ENCODE results near the gene ATXN1. TPM values are rescaled to one million over a fixed set of nuclear protein-coding genes. Genes with fewer than 3 reads are reported as not detected.
A peak's percentile ranks its signal among the peaks of the same experiment; 100 is the strongest.
"Not testable (repeated sequence)": the region's sequence is repeated elsewhere in the genome, so short reads cannot be mapped to it uniquely, and the experiment has no call there.

The ATXN1 gene
- total and polyA plus RNA-seq, 7 donors = 1.3 to 50.9 (median 21.6) TPM

GRCh38 chr6:16712255-16712930, 48.9 kb downstream of the ATXN1 start:
- ATAC-seq = no peak
- no peak for DNase-seq
- TF ChIP-seq CTCF (IDR thresholded peaks at IDR 0.05) = no peak
- Histone ChIP-seq H3K9me3 (no peaks in the 10 kb centered on the region), H3K27ac (peak overlapping the region; percentile 74), H3K27me3 (ENCODE audit: insufficient read depth in 3 of 3, low read length in 2 of 3) (no peaks in the 10 kb centered on the region), H3K4me1 (peaks cover 25% of the 10 kb centered on the region), H3K4me3 (peak overlapping the region; percentile 4), H3K36me3 (ENCODE audit: insufficient read depth in 1 of 2, low read depth in 1 of 2) (no peaks in the 10 kb centered on the region)
- intact Hi-C loops (cut with DNase I) = no loop called here
- WGBS, 3 donors = 51 to 63% (median 56%) methylated on average over 12 of the region's 12 CpGs

DNA sequence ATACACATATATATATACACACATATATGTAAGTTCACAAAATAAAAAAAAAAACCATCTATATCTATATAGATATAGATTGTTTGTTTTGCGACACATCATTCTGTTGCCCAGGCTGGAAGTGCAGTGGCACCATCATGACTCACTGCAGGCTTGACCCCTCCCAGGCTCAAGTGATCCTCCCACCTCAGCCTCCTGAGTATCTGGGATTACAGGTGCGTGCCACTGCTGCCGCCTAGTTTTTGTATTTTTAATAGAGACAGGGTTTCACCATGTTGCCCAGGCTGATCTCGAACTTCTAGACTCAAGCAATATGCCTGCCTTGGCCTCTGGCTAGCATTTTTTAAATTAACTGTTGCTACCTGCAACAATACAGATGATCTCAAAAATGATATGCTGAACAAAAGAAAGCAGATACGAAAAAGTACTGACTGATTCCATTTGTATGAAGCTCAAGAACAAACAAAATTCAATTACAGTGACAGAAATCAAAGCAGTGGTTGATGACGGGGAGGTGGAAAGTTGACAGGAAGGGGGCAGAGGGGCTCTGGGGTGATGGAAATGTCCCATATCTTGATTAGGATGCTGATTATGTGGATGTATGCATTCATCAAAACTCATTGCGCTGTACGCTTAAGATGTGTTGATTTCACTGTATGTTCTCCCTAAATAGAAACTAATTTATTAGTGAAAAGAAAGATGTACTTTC, 49.6 kb downstream of the ATXN1 start:
- 90 to 96% (median 94%) methylated on average over 8 of the region's 8 CpGs for WGBS, 3 donors
- Histone ChIP-seq H3K36me3 (ENCODE audit: insufficient read depth in 1 of 2, low read depth in 1 of 2) (no peaks in the 10 kb centered on the region), H3K9me3 (no peaks in the 10 kb centered on the region), H3K27me3 (ENCODE audit: insufficient read depth in 3 of 3, low read length in 2 of 3) (no peaks in the 10 kb centered on the region), H3K4me1 (peaks cover 26% of the 10 kb centered on the region), H3K27ac (peak overlapping the region; percentile 74), H3K4me3 (no peak overlapping the region)
- DNase-seq (no peak), ATAC-seq (no peak)
- intact Hi-C loops (cut with DNase I) = no loop called here
- no peak for TF ChIP-seq CTCF (IDR thresholded peaks at IDR 0.05)

GRCh38 chr6:16706911-16707783, 54.1 kb downstream of the ATXN1 start:
- Histone ChIP-seq H3K4me3 (no peak overlapping the region), H3K27me3 (ENCODE audit: insufficient read depth in 3 of 3, low read length in 2 of 3) (no peaks in the 10 kb centered on the region), H3K36me3 (ENCODE audit: insufficient read depth in 1 of 2, low read depth in 1 of 2) (no peaks in the 10 kb centered on the region), H3K27ac (no peak overlapping the region), H3K4me1 (peaks cover 22% of the 10 kb centered on the region), H3K9me3 (no peaks in the 10 kb centered on the region)
- WGBS, 3 donors = 69 to 78% (median 72%) methylated on average over 3 of the region's 3 CpGs
- intact Hi-C loops (cut with DNase I) = no loop called here
- no peak for TF ChIP-seq CTCF (IDR thresholded peaks at IDR 0.05)
- DNase-seq (no peak), ATAC-seq (no peak)

- not testable (repeated sequence) for H3K27ac ChIP-seq
- H3K4me1 ChIP-seq = peaks cover 18% of the 10 kb centered on the region
- 93 to 98% (median 96%) methylated on average over 7 of the region's 7 CpGs for WGBS, 3 donors
Measured at GRCh38 chr6:16706491-16706890, 54.8 kb downstream of the ATXN1 start.

GRCh38 chr6:16706029-16706428, 55.2 kb downstream of the ATXN1 start:
- H3K4me1 ChIP-seq = peaks cover 20% of the 10 kb centered on the region
- no peak overlapping the region for H3K4me3 ChIP-seq
- H3K27me3 ChIP-seq (ENCODE audit: insufficient read depth in 3 of 3, low read length in 2 of 3) = no peaks in the 10 kb centered on the region
- DNase-seq (no peak), ATAC-seq (no peak)
- no peaks in the 10 kb centered on the region for H3K9me3 ChIP-seq
- intact Hi-C loops (cut with DNase I) = no loop called here
- no peaks in the 10 kb centered on the region for H3K36me3 ChIP-seq (ENCODE audit: insufficient read depth in 1 of 2, low read depth in 1 of 2)
- TF ChIP-seq CTCF (IDR thresholded peaks at IDR 0.05) = no peak
- 95 to 98% (median 98%) methylated on average over 4 of the region's 4 CpGs for WGBS, 3 donors
- H3K27ac ChIP-seq = no peak overlapping the region

More at GRCh38 chr6:16706491-16706890, 54.8 kb downstream of the ATXN1 start:
- H3K27me3 ChIP-seq (ENCODE audit: insufficient read depth in 3 of 3, low read length in 2 of 3); H3K9me3 ChIP-seq; H3K4me3 ChIP-seq; ATAC-seq; intact Hi-C loops (cut with DNase I); H3K36me3 ChIP-seq (ENCODE audit: insufficient read depth in 1 of 2, low read depth in 1 of 2): not testable (repeated sequence)
- peak in 1 of 2 donors; percentile 26 for DNase-seq

Data from psoas muscle (tissue), 8 donors.